Hypothalamus (tissue), 51 donors: ENCODE results near the gene BAMBI.
"Not testable (repeated sequence)": the region's sequence is repeated elsewhere in the genome, so short reads cannot be mapped to it uniquely, and the experiment has no call there.

ENCODE experiments used
- DNase-seq, 51 donors: peaks; one replicate each; lab custom pipeline; 2025; lab: John Stamatoyannopoulos, UW

Gene BAMBI

GRCh38 chr10:28676968-28677887, at the start of gene BAMBI:
BAMBI (plus strand) TSS chr10:28677521; CDS start chr10:28677898, 377 bp downstream.
- peak; percentile 28 to 98 (median 88) for DNase-seq

DNA sequence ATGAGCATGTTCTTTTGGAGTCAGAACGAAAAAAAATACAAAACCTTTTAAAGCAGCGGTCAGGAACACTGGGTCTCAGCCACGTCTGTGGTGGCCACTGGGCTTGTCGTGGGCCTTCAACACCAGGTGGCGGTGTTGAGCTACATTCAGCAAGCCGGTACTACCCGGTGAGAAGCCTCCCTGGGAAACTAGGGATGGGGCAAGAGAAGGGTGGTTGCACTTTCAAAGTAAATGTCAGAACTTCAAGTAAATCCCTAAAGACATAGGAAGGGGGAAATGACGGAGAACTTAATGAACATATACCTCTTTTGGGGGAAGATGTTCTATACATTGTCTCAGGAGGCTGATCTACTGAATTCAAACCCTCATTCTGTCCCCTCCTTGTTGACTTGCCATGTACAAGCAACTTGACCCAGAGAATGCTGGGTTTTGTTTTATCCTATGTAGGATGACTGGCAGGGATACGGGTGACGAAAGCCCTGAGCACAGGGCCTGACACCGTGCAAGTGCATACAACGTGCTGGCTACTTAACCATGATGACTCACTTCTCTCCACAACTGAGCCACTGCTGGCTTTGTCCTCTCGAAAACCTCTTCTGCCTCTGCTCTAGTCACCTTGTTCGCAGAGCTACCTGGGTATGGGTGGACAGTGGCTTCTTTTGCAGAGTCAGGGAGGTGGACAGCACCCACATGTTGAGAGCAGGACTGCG, 49.0 kb upstream of the BAMBI start:
- DNase-seq = peak in 47 of 51 donors; percentile 2 to 87 (median 56)

- no peak for DNase-seq
Measured at GRCh38 chr10:28631896-28632583, 45.3 kb upstream of the BAMBI start.

DNA sequence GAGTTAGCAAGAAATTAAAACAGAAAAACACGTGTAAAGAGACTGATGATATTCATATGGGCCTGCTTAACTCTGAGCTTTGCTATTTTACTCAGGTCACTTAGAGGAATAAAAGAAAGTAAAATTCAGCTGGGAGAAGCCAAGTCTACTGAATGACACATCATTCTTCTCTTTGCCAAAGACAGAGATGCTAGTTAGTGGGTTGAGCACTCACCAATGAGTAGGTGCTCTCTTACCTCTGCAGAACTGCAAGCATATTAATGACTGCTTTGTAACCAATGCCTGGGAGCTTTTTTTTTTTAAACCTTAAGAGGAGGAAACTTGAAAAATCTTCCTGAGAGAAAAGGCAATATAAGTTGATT, 44.8 kb upstream of the BAMBI start:
- DNase-seq = no peak

GRCh38 chr10:28633750-28634149, 43.6 kb upstream of the BAMBI start:
- DNase-seq = no peak

GRCh38 chr10:28637346-28637745, 40.0 kb upstream of the BAMBI start:
- DNase-seq = no peak

- no peak for DNase-seq
Measured at GRCh38 chr10:28638392-28638791, 38.9 kb upstream of the BAMBI start.

DNA sequence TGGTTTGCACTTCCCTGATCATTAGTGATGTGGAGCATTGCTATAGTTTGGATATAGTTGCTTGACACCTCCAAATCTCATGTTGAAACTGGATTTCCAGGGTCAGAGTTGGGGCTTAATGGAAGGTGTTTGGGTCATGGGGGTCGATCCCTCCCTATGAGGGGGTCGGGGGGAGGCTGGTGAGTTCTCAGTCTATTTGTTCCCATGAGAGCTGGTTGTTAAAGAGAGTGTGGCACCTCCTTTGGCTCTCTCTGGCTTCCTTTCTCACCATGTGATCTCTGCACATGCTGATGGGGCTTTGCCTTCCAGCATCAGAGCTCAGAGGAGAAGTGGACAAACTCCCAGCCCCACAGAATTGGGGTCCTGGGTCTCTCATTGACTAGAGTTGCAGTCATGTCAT, 36.8 kb upstream of the BAMBI start:
- DNase-seq = no peak

DNA sequence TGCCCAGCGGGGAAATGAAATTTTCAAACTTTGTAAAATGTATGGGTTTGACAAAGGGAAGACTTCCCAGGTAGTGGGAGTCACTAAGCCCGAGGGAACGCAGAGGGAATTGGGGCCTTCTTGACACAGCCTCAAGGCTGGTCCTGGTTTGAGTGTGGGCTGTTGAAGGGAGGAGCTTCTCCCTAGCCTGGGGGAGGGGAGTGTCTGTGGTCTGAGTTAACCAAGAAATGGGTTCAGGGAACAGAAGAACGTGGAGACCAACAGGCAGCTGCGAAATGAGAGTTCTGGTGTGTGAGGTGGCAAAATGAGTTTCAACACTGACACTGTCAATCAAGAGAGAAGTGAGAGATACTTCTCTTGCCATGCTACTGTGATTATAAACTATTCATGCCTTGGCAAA, 32.7 kb upstream of the BAMBI start:
- DNase-seq = no peak

GRCh38 chr10:28652106-28652505, 25.2 kb upstream of the BAMBI start:
- DNase-seq = no peak

DNA sequence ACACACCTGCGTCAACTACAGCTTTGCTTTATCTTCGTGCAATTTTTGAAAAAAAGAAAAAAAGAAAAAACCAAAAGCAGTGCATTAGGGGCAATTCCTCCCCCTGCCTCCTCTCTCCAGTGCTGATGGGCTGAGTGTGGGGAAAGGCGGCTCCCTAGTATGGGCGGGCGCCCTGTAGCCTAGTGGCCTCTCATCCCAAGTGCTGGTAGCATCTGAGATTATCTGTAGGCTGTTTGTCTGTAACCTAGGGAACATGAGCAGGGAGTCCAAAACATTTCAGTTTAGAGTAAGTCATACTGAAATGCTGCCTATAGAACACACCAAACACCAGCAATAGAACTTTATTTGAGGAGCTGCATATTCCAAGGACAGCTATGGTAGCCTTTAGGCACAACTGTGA, 24.6 kb upstream of the BAMBI start:
- DNase-seq = no peak

DNA sequence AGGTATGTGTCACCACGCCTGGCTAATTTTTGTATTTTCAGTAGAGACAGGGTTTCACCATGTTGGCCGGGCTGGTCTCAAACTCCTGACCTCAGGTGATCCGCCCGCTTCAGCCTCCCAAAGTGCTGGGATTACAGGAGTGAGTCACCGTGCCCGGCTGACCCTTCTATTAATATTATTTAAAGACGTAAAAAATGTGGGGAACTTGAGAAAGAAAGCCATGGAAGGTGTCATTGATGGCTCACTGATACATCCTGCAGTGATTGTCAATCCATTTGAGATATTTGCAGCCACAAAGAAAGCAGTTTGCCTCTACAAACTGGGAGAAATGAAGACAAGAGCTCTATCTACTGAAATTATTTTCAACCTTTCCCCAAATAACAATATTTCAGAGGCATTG, 18.5 kb upstream of the BAMBI start:
- DNase-seq = not testable (repeated sequence)

DNA sequence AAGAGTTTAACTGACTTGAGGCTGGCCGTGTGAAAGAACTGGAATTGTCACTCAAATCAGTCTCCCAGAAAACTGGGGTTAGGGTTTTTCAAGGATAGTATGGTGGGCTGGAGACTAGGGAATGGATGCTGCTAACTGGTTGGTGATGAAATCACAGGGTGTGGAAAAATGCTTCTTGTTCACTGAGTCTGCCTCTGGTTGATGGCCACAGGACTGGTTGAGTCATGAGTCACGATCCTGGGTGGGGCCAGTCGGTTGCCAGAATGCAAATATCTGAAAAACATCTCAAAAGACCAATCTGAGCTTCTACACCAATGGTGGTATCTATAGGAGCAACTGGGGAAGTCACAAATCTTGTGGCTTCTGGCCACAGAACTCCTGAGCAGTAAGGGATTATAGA, 16.3 kb upstream of the BAMBI start:
- DNase-seq = no peak

- peak in 42 of 51 donors; percentile 4 to 85 (median 62) for DNase-seq
Measured at GRCh38 chr10:28663576-28664368, 13.5 kb upstream of the BAMBI start.

GRCh38 chr10:28664369-28664740, 13.0 kb upstream of the BAMBI start:
- DNase-seq = no peak

GRCh38 chr10:28666751-28667467, 10.4 kb upstream of the BAMBI start:
- DNase-seq = no peak

DNA sequence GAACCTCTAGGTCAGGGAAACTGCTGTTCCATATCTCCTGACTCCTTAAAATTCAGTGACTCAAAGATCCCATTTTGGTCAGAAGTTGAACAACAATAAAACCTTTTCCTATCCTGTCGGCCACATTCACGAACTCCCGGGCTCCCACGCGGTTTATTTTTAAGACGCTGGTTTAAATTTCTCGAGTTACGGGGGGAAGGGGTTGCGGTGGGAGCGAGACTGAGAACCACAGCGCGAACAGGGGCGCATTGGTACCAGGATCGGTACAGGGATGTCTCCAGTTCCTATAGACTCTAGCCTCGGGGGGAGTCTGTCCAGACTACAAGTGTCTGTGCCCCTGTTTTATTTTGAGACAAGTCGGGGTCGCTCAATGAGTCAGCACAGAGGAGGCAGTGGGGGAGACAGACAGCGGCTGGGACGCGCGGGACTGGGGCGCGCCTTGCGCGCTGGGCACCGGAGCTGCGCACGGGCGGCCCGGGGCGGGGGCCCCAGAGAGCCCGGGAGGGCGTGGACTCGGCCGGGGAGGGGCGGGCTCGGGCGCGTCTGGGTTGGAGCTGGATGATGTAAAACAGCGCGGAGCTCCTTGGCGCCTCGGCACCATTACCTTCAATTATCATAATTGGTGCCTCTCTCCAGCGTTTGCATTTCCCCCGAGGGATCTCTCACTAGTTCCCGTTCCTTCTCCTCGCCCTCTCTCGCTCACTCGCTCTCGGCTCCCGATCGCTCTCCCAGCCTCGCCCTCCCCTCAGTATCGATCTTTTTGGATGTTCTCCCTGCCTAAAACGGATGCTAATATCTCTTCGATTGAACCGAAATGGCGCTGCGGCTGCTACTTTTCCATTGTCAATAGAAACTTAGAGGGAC, 8.7 kb upstream of the BAMBI start:
- peak in 10 of 51 donors; percentile 6 to 31 (median 23) for DNase-seq

DNA sequence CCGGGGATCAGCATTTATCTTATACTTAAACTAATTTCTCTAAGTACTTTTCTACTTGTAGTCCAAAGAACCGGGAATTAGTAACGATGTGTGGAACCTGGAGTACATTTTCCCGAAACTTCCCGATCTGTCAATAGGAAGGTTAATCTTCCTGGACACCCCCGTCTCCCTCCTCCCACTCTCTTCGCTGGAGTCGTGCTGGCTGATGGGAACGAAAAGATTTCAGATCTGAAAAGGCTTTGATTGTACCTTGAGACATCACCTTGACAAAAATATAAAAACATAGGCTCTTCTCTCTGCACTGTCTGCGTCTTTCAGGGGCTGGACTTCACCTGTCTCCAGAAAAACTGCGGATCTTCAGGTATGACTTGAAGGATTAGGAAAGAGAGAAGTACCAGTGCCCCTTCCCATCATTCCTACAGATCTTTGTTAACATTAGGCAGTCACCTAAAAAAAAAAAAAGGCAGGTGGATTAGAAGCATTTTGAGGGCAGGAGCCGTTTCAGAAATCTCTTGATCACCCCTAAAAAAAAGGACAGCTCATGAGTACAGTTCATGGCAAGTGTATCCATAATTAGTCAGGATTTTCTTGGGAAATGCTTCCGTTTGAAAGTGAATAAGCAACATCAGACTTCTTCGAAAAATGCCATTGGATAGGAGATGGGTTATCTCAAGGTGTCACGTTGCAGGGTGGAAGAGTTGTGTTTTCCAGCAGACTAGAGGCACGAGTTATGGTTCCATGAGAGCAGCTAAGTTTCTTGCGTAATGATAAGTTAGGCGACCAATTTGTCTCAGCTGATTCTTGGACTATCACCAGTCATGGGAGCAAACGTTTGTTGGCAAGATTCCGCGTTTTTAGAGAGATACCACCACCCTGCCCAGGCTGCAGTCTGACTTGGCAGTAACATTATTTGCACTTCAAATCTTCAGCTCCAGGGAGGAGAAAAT, 7.8 kb upstream of the BAMBI start:
- no peak for DNase-seq
